HepG2 (cell line): ENCODE measurements around the gene LOC128125822.

Source experiments
- ARHGAP35 ChIP-seq: sonication (generic); formaldehyde crosslinking; IDR thresholded peaks from 2 replicates; pipeline ENCODE4 v1.9.0; 2022; ENCODE audit warnings: mild to moderate bottlenecking, inconsistent platforms, moderate library complexity, missing genetic modification reagents, borderline replicate concordance
- ETV6 ChIP-seq: sonication (generic); formaldehyde crosslinking; conservative IDR thresholded peaks from 2 replicates; pipeline ENCODE4 v1.4.0; 2020; ENCODE audit warnings: missing genetic modification reagents
- FIP1L1 ChIP-seq: fragments of 200-400 bp; formaldehyde crosslinking; IDR thresholded peaks from 2 replicates; pipeline ENCODE4 v1.6.1; 2018; ENCODE audit warnings: low read depth, mild to moderate bottlenecking, low read length, moderate library complexity, borderline replicate concordance; ENCODE audit not compliant: insufficient read depth
- HMGXB4 ChIP-seq, 2 experiments: sonication (generic) in 1 of 2; formaldehyde crosslinking in 1 of 2; IDR thresholded peaks; 2 replicates each; pipeline versions ENCODE4 v1.4.0 to v1.6.1; 2018 to 2020; ENCODE audit warnings: missing genetic modification reagents in 2 of 2, borderline replicate concordance in 1 of 2, low read depth in 1 of 2, mild to moderate bottlenecking in 1 of 2, missing biosample characterization in 1 of 2
- HOXA5 ChIP-seq: sonication (generic); formaldehyde crosslinking; IDR thresholded peaks from 2 replicates; pipeline ENCODE4 v1.4.0; 2020; ENCODE audit warnings: missing genetic modification reagents
- MAZ ChIP-seq, 2 experiments: sonication (generic) in 1 of 2; formaldehyde crosslinking in 1 of 2; IDR thresholded peaks; 2 replicates each; pipeline versions ENCODE4 v1.5.0 to v1.6.1; 2012 to 2020; ENCODE audit warnings: low read depth in 2 of 2, mild to moderate bottlenecking in 2 of 2, borderline replicate concordance in 1 of 2, improper control_type of control experiment in 1 of 2, low read length in 1 of 2, missing genetic modification reagents in 1 of 2, moderate library complexity in 1 of 2
- MTF2 ChIP-seq: sonication (generic); formaldehyde crosslinking; IDR thresholded peaks from 2 replicates; pipeline ENCODE4 v1.5.0; 2020; ENCODE audit warnings: missing genetic modification reagents, borderline replicate concordance
- PRDM4 ChIP-seq: sonication (generic); formaldehyde crosslinking; IDR thresholded peaks from 2 replicates; pipeline ENCODE4 v1.9.0; 2021; ENCODE audit warnings: missing genetic modification reagents, borderline replicate concordance
- PTBP1 ChIP-seq: fragments of 200-400 bp; formaldehyde crosslinking; IDR thresholded peaks from 2 replicates; pipeline ENCODE4 v1.6.1; 2018; ENCODE audit warnings: low read length, low read depth; ENCODE audit not compliant: poor library complexity, severe bottlenecking
- U2AF2 ChIP-seq: fragments of 200-400 bp; formaldehyde crosslinking; IDR thresholded peaks from 2 replicates; pipeline ENCODE4 v1.6.1; 2017; ENCODE audit warnings: low read depth, mild to moderate bottlenecking, low read length
- ZBTB40 ChIP-seq, 2 experiments: fragments of 450-650 bp in 1 of 2; sonication (generic) in 1 of 2; formaldehyde crosslinking in 1 of 2; IDR thresholded peaks; 2 replicates each; pipeline versions ENCODE4 v1.6.1 to v1.8.0; 2016 to 2022; ENCODE audit warnings: antibody characterized with exemption in 1 of 2, mild to moderate bottlenecking in 1 of 2, missing genetic modification reagents in 1 of 2
- ZNF337 ChIP-seq: sonication (generic); formaldehyde crosslinking; IDR thresholded peaks from 2 replicates; pipeline ENCODE4 v1.5.1; 2020; ENCODE audit warnings: missing genetic modification reagents, low read depth, mild to moderate bottlenecking, borderline replicate concordance
- ZNF33B ChIP-seq: sonication (generic); formaldehyde crosslinking; IDR thresholded peaks from 2 replicates; pipeline ENCODE4 v1.5.1; 2020; ENCODE audit warnings: mild to moderate bottlenecking, missing genetic modification reagents
- ZNF570 ChIP-seq: sonication (generic); formaldehyde crosslinking; IDR thresholded peaks from 2 replicates; pipeline ENCODE4 v1.4.0; 2020; ENCODE audit warnings: mild to moderate bottlenecking, missing genetic modification reagents, borderline replicate concordance

LOC128125822 gene

DNA sequence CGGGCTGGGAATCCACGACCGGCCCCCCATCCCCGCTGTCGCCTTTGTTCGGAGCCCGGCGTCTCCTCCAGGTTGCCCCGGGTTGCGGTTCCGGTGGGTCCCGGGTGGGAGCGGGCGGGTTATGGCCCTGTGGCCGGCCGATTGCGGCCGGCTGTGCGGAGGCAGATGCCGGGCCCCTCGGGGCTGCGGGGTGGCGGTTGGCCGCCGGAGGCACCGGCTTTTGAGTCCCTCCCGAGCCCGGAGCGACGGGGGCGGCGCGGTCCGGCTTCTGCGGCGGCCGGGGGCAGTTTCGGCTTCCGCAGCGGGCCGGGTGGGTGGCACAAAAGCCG, 431 bp downstream of the LOC128125822 start (continued):
- TF ChIP-seq ZBTB40 (IDR thresholded peaks at IDR 0.05) (no peak), ZBTB40 (CRISPR knock-in tag; IDR thresholded peaks at IDR 0.05) (no peak), PRDM4 (CRISPR knock-in tag) (no peak), FIP1L1 (0 out of 2 replicates have a peak, but pooled peaks have one; percentile 29), ZNF337 (peak; percentile 73; the same call in 1 of the 2 replicates), PTBP1 (no peak), ZNF570 (no peak), ZNF33B (peak; percentile 77; the same call in 1 of the 2 replicates), ARHGAP35 (0 out of 2 replicates have a peak, but pooled peaks have one; percentile 7), ETV6 (CRISPR knock-in tag) (peak; percentile 23; the same call in 1 of the 2 replicates), U2AF2 (no peak), MAZ (IDR thresholded peaks at IDR 0.05; ENCODE audit: borderline replicate concordance, low read depth, low read length) (no peak), MAZ (CRISPR knock-in tag; IDR thresholded peaks at IDR 0.05; ENCODE audit: low read depth) (peak; percentile 28; the same call in 1 of the 2 replicates), MTF2 (CRISPR knock-in tag) (0 out of 2 replicates have a peak, but pooled peaks have one; percentile 7), HMGXB4 (CRISPR knock-in tag; IDR thresholded peaks at IDR 0.05; ENCODE audit: borderline replicate concordance in 1 of 2, low read depth in 1 of 2) (0 out of 4 replicates have a peak, but pooled peaks of 1 of the 2 experiments have one; percentile 23), HOXA5 (no peak)
